Fibroblast of pulmonary artery (primary cell): ENCODE measurements around the gene GPN2.
"Not testable (repeated sequence)": the region's sequence is repeated elsewhere in the genome, so short reads cannot be mapped to it uniquely, and the experiment has no call there.

Experiments
- DNase-seq: peaks from one replicate; pipeline ENCODE4 v3.0.0-alpha.2; 2010; ENCODE audit warnings: low read depth
- H3K4me3 ChIP-seq: replicated peaks from 2 replicates; pipeline ENCODE4 v1.5.1; 2011; ENCODE audit warnings: low read depth, mild to moderate bottlenecking, control low read depth, low read length, moderate library complexity
- TF ChIP-seq, protein P1 (sequence below): IDR thresholded peaks from 2 replicates; pipeline ENCODE4 v1.5.1; 2011; ENCODE audit warnings: mild to moderate bottlenecking, control low read depth, low read length, inconsistent platforms; ENCODE audit errors: missing control alignments

Gene GPN2

DNA sequence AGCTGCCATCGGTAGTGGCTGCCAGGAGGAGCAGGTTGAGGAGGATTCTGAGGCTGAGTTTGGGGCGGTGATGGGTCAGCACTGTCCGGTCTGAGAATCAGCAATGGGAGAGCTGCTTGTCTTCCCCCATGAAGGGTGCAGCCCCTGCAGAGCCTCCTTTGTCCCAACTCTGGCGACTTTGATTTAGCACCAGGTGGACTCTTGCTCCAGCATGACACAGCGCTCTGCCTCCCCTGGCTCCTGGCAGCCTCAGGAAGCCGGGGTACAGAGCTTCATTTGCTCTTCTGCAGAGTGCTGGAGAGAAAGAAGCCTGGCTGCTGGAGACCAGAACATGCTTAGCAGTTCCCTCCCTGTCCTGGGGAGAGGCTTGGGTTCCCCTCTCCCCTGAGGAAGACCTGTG, 50.3 kb downstream of the GPN2 start:
- no peak overlapping the region for H3K4me3 ChIP-seq
- DNase-seq = no peak
- TF ChIP-seq, protein P1, sequence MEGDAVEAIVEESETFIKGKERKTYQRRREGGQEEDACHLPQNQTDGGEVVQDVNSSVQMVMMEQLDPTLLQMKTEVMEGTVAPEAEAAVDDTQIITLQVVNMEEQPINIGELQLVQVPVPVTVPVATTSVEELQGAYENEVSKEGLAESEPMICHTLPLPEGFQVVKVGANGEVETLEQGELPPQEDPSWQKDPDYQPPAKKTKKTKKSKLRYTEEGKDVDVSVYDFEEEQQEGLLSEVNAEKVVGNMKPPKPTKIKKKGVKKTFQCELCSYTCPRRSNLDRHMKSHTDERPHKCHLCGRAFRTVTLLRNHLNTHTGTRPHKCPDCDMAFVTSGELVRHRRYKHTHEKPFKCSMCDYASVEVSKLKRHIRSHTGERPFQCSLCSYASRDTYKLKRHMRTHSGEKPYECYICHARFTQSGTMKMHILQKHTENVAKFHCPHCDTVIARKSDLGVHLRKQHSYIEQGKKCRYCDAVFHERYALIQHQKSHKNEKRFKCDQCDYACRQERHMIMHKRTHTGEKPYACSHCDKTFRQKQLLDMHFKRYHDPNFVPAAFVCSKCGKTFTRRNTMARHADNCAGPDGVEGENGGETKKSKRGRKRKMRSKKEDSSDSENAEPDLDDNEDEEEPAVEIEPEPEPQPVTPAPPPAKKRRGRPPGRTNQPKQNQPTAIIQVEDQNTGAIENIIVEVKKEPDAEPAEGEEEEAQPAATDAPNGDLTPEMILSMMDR = no peak

DNA sequence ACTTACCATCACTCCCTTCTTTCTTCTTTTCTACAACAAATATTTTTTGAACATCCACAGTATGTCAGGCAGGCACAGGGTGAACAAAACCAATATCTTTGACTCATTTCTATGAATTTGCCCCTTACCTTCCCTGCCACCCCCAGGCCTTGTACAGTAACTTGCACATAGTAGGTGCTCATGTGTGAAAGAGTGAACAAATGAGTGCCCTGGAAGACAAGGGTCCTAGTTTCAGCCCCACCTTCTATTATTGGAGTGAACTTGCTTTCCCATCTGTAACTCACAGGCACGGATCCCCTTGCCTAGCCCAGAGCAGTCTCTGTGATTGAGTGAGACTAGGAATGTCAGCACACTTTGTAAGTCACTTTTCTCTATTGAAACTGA, 50.8 kb downstream of the GPN2 start:
- H3K4me3 ChIP-seq = no peak overlapping the region
- DNase-seq = no peak
- TF ChIP-seq, protein P1 = no peak

DNA sequence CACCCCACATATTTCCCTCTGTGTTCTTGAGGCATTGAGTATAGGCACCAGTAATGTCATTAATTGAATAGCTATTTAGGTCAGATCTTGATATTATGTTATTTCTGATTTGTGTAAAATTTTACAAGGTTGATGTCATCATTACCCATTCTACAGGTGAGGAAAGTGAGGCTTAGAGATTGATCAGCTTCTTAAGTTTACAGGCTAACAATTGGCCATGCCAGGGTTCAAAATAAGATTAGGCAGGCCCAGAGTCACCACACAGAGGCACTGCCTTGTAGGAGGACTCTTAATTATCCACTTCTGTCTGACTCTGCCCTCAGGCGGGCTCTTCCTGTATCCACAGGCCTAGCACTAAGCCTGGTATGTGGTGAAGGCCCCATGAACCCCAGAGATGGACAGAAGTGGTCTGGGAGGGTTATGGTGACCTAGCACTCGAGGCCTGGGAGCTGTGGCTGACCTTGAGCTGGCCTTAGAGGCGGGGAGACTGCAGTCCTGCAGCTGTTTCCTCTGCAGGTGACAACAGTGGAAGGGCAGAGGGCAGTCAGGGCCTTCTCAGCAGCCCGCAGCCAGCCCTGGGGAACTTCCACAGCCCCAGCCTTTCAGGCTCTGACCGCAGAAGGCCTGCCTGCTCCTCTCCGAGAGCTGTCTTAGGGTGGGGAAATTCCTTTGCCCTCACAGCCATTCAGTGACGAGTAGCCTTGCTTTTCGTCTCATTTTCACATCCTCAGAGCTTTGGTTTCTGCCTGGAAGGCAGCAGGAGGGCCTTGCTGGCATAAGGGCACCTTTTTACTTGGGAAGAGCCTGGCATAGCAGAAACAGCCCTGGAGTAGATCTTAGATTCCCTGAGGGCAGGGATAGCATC, 51.4 kb downstream of the GPN2 start:
- no peak for DNase-seq
- H3K4me3 ChIP-seq = no peak overlapping the region
- TF ChIP-seq, protein P1 = no peak

DNA sequence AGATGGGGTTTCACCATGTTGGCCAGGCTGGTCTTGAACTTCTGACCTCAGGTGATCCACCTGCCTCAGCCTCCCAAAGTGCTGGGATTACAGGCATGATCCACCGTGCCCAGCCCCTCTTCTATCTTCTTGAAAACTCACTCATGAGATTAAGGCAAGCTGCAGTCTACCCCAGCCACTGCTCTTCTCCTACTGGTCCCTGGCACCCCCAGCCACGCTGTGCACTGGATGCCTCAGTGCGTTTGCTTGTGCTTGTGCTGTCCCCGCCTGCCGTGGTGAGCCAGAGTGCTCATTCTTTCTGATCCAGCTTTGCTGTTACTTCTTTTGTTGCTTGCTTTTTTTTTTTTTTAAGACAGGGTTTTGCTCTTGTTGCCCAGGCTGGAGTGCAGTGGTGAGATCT, 52.4 kb downstream of the GPN2 start:
- not testable (repeated sequence) for H3K4me3 ChIP-seq, DNase-seq

DNA sequence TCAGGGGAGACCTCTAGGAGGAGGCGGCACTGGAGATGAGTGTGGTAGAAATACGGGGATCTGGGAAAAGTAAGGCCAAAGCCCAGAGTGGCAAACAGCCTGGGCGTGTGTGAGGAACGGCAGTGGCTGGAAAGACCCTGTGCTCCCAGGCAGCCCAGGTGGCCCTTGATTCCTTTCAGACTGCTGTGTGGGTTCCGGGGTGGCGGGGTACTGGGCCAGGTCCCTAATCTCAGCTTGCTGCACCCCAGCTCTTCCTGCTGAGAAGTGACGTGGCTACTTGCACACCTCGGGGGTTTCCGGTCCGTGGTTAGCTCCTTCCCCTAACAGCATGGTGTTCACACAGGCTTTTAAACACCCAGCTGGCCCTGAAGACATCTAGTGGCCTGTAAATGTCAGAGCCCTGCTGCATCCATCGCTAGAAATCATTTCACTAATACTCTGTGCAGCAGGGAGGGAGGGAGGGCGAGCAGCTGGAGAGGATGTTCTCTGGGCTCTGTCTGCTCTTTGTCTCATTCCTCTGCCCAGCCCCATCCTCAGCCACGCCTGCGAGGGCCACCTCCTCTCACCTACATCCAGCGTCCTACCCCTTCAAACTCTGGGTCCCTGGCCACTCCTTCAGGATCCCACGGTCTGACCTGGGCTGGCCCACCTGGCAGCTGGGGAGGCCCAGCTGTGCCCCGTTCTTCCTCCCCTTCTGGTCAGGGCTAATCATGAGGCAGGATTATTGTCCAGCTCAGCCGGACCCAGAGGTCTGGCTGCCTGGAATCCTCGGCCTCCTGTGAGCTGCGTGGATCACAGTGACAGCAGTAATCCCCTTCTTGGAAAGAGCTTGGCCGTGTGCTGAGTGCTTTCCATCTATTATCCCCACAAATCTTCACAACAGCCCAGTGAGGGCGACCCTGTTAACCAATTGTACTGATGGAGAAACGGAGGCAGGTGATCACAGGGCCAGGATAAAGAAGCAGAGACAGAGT, 56.4 kb downstream of the GPN2 start:
- TF ChIP-seq, protein P1 = no peak
- DNase-seq = no peak
- no peak overlapping the region for H3K4me3 ChIP-seq

DNA sequence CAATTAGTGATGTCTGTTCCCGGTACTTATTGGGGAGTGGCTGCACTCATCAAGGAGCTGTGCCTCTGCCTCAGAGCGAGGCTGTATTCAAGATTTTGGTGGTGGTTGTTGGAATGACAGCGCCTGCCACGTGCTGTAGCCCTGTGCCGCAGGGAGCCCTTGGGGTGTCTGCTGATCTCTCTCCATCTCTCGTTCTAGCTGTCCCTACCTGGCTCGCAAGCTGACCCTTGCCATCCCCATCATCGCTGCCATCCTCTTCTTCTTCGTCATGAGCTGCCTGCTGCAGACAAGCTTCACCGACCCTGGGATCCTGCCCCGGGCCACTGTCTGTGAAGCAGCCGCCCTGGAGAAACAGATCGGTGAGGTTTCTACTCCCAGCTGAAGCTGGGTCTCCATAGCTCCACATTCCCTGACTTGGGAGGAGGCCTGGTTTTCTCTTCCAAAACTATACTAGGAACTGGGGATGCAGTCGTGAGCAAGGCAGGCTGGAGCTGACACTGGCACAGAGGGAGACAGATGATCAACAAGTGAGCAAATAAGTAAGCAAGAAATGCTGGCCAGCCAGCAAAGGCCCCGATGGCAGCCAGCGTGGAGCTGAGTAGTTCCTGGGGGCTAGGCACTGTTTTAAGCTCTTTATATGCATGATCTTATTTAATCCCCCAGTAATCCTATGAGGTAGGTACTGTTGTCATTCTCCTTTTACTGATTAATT, 57.7 kb downstream of the GPN2 start:
- TF ChIP-seq, protein P1 = no peak
- no peak for DNase-seq
- no peak overlapping the region for H3K4me3 ChIP-seq
